HL-60/S4 treated with phorbol 12-myristate 13-acetate at 8.2 ng/mL for 4 days and 3 days (cell line): ENCODE measurements around the gene NFAT5.
"Not testable (repeated sequence)": the region's sequence is repeated elsewhere in the genome, so short reads cannot be mapped to it uniquely, and the experiment has no call there.

ENCODE experiments used
- in situ Hi-C: fragments of 300-500 bp; cut with MboI; formaldehyde crosslinking; loops from 2 replicates; pipeline ENCODE4 v1.15.0; 2022; ENCODE audit warnings: low sequenced_read_pairs

The NFAT5 gene

DNA sequence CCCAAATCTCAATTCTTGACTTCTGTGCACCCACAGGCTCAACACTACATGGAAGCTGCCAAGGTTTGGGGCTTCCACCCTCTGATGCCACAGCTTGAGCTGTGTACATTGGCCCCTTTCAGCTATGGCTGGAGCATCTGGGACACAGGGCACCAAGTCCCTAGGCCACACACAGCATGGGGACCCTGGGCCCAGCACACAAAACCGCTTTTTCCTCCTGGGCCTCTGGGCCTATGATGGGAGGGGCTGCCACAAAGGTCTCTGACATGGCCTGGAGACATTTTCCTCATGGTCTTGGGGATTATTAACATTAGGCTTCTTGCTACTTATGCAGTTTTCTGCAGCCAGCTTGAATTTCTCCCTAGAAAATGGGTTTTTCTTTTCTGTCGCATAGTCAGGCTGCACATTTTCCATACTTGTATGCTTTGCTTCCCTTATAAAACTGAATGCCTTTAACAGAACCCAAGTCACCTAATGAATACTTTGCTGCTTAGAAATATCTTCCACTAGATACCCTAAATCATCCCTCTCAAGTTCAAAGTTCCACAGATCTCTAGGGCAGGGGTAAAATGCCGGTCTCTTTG is 70.9 kb downstream of the NFAT5 start:
- in situ Hi-C loops: not testable (repeated sequence)

GRCh38 chr16:69637206-69637865 is 71.6 kb downstream of the NFAT5 start:
- in situ Hi-C loops: not testable (repeated sequence)

DNA sequence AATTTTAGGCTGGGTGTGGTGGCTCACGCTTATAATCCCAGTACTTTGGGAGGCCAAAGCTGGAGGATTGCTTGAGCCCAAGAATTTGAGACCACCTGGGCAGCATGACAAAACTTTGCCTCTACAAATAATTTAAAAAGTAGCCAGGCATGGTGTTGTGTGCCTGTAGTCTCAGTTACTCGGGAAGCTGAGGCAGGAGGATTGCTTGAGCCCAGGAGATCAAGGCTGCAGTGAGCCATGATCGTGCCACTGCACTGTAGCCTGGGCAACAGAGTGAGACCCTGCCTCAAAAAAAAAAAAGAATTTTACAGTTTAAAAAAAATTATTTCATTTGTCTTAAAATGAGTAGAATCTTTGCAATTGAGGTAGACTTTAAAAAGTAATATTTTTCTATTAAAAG is 78.2 kb downstream of the NFAT5 start:
- in situ Hi-C loops: not testable (repeated sequence)

DNA sequence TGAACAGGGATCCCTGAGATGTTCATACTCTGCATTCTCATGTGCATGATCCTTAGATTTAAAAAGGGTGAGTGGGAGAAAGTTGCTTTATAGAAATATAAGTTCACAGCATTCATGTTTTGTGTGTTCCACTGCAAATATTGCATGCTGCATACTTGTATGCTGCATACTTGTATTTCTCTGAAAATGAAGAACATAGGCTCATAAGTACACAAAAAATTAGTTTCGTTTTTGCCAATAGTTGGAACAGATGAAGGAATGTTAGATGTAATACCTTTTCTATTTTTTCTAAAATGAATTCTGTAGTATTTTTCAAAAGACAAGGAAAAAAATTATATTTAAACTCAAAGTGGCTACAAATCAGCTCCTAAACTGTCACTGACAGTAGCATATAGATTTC is 79.0 kb downstream of the NFAT5 start:
- in situ Hi-C loops: no loop called here

- in situ Hi-C loops: no loop called here
Observed at GRCh38 chr16:69647020-69647419, 81.3 kb downstream of the NFAT5 start.

DNA sequence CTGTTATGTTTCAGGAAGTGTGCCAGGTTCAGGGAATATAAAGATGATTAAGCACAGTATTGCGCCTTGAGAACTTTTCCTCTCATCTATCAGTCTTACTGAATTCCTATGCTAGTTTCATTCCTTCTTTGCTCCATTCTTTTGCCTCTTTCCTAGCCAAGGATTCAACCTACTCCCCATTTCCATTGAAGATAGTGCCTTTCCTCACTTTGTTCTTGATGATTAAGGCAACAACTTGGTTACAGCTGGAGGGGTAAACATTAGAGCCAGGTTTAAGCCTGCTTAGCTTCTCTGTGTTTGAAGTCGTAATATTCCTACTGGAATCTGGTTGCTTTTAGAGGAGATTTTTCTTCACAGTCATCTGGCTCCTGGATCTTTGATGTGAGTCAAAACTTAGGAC is 85.5 kb downstream of the NFAT5 start:
- in situ Hi-C loops: no loop called here

DNA sequence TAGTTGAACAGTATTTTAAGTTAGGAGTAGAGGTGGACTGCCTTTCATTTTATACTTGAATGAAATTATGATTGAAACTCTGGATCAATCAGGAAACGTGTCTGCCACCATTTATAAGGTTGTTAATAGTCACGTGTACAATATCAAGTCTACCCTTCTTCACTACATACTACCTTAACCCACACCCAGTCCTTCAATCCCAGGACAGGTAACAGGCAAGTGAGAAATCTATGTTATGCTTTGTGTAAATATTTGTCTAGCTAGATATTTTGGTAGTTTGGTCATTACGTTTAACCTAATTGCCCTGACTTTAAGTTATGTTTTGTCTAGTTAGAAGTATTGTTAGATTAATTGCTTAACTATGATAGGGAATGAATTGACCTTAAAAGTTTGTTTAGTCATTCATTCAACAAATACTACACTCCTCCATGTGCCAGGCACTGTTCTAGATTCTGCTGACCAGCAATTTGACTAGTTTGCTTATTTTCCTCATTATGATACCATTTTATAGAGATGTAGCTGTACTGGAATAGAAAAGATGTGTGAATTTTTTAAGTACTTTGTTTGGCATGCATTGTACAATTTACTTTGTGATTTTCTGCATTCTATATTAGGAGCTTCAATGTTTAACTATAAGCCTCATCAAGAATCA is 88.6 kb downstream of the NFAT5 start:
- in situ Hi-C loops: no loop called here

GRCh38 chr16:69660166-69660565 is 94.4 kb downstream of the NFAT5 start:
- in situ Hi-C loops: no loop called here

DNA sequence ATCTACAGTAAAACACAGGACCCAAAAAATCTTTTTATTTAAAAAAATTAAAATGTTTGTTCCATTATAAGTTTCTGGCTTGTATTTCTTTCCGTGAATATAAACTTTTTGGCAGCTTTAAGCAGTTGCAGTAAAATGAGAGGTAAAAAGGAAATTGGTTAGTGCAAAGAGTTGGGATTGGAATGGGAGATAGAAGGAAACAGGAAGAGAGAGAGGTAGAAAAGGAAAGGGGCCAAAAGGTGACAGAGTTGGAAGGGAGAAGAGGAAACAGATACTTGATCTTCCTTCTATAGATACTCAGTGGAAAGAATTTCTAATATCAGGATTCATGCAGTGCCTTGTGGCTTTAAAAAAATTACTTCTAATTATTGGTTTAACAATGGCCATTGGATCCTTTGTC is 97.1 kb downstream of the NFAT5 start:
- in situ Hi-C loops: no loop called here

DNA sequence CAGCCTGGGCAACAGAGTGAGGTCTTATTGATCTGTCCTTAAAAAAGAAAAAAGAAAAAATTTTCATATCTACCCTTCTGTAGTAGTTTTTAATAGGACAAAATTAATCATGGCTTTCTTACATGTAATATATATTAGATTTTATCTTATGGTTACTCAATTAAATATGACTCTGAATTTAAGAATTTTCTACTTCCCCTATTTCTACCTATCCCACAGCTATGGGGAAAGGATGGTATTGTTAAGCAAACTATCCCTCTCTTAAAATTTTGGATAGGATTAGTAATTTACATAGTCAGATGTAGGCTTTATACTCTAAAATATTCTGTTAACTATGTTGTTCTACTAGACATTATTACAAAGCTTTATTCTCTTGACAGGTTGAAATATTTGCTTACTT is 98.1 kb downstream of the NFAT5 start:
- in situ Hi-C loops: no loop called here

GRCh38 chr16:69669577-69669976 is 103.8 kb downstream of the NFAT5 start:
- in situ Hi-C loops: no loop called here

- in situ Hi-C loops: no loop called here
Observed at GRCh38 chr16:69672315-69672997, 106.7 kb downstream of the NFAT5 start.

DNA sequence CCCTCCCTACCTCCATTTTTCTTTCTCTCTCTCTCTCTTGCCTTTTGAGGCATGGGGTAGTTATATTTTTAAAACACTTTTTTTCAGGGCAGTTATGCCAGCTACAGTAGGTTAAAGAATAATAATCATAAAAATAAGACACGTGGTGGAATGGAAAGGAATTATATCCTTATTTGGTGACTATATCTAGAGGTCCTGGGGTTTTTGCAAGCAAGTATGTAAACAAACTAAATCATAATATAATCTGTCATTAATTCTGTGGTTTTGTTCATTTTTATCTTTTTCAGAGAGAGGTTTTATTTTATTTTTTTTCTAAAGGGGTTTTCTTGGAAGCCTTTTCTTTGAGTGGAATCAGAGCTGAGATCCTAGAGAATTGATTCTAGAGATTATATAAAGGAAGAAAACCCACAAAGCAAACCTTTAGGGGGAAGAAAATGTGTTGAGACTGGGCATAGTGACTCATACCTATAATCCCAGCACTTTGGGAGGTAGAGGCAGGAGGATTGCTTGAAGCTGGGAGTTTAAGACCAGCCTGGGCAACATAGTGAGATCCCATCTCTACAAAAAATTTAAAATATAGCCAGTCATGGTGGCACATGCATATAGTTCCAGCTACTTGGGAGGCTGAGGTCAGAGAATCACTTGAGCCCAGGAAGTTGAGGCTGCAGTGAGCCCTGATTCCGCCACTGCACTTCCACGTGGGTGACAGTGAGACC is 107.4 kb downstream of the NFAT5 start:
- in situ Hi-C loops: no loop called here

- in situ Hi-C loops: no loop called here
Observed at GRCh38 chr16:69680358-69680757, 114.6 kb downstream of the NFAT5 start.

GRCh38 chr16:69688589-69688988 is 122.8 kb downstream of the NFAT5 start:
- in situ Hi-C loops: no loop called here

- in situ Hi-C loops: no loop called here
Observed at GRCh38 chr16:69691980-69692911, 126.5 kb downstream of the NFAT5 start.

DNA sequence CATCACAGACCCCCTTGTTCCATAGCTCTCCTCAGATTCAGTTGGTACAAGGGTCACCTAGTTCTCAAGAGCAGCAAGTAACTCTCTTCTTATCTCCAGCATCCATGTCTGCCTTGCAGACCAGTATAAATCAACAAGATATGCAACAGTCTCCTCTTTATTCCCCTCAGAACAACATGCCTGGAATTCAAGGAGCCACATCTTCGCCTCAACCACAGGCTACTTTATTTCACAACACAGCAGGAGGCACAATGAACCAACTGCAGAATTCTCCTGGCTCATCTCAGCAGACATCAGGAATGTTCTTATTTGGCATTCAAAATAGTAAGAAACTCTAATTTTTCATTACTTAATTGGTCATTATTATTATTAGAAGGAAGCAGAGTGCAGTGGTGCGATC is 128.2 kb downstream of the NFAT5 start:
- in situ Hi-C loops: no loop called here

DNA sequence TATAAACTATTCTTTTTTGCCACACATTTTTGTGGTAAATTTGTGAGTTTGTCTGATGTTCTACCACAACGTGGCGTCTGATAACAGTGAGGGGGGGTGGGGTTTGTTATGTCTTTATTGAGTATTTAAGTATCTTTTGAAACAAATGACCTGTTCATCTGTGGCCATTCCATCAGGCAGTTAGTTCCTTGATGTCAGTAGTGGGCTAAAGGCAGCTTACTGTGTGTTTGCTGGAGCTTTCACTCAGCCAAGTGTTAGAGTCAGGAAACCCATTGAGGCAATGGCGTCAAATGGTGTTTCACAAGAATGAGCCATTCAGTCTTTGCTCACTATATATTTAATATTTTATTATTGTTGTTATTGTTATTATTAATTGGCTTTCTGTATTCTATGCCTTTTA is 132.6 kb downstream of the NFAT5 start:
- in situ Hi-C loops: no loop called here

DNA sequence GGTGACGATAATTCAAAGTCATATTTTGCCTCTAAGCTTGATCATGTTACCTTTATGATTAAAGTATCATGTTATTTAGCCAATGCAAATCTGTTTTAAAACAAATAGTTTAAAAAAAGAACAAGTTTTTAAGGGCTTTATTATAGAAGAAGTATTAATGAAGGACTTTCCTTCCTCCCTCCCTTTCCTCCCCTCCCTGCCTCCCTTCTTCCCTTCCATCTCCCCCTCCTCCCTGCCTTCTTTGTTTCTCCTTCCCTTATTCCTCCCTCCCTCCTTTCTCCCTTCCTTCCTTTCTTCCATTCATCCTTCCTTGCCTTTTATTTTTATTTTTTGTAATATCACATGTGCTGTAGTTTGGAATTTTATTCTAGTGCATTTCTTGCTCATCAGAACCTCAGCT is 134.1 kb downstream of the NFAT5 start:
- in situ Hi-C loops: no loop called here

- in situ Hi-C loops: no loop called here
Observed at GRCh38 chr16:69701452-69701851, 135.7 kb downstream of the NFAT5 start.
